Gastroesophageal sphincter (tissue), 4 donors: ENCODE results near the gene MALL. TPM values are rescaled to one million over a fixed set of nuclear protein-coding genes. Genes with fewer than 3 reads are reported as not detected.
A peak's percentile ranks its signal among the peaks of the same experiment; 100 is the strongest.

Experiments
- ATAC-seq: fragments of 150-250 bp; one replicate; pipeline ENCODE4 v1.9.1; 2016; ENCODE audit warnings: mild to moderate bottlenecking, moderate library complexity
- H3K27ac ChIP-seq, 4 donors: fragments of 200-600 bp; sonication (generic) in 3 of 4; 1 replicate in 3 of 4; 2 replicates in 1 of 4; pipeline ENCODE4 v1.5.1; 2016 to 2019
- H3K27me3 ChIP-seq: fragments of 200-600 bp; sonication (generic); one replicate; pipeline ENCODE4 v1.5.1; 2019
- H3K36me3 ChIP-seq, 2 donors: fragments of 200-600 bp; sonication (generic); one replicate each; pipeline ENCODE4 v1.5.1; 2019; ENCODE audit warnings: control low read depth in 1 of 2
- H3K4me1 ChIP-seq, 3 donors: fragments of 200-600 bp; sonication (generic); 1 replicate in 2 of 3; 2 replicates in 1 of 3; pipeline ENCODE4 v1.5.1; 2016 to 2019; ENCODE audit warnings: control low read depth in 2 of 3
- H3K4me3 ChIP-seq, 2 donors: fragments of 200-600 bp; sonication (generic); one replicate each; pipeline ENCODE4 v1.5.1; 2019; ENCODE audit warnings: mild to moderate bottlenecking in 1 of 2, moderate library complexity in 1 of 2
- H3K9me3 ChIP-seq, 3 donors: fragments of 200-600 bp; sonication (generic); one replicate each; pipeline ENCODE4 v1.5.1; 2017 to 2019; ENCODE audit warnings: control low read depth in 2 of 3
- CTCF ChIP-seq, 4 experiments: fragments of 200-600 bp in 2 of 4; fragments of 450-650 bp in 2 of 4; sonication (generic) in 1 of 4; IDR thresholded peaks; one replicate each; pipeline ENCODE4 v1.5.1; 2017 to 2019; ENCODE audit warnings: antibody characterized with exemption in 4 of 4, mild to moderate bottlenecking in 2 of 4, moderate library complexity in 2 of 4
- EP300 ChIP-seq: sonication (generic); formaldehyde crosslinking; IDR thresholded peaks from one replicate; pipeline ENCODE4 v1.6.1; 2017; ENCODE audit warnings: antibody characterized with exemption, mild to moderate bottlenecking
- POLR2A ChIP-seq, 2 donors: fragments of 450-650 bp; IDR thresholded peaks; one replicate each; pipeline ENCODE4 v1.6.1; 2017; ENCODE audit warnings: antibody characterized with exemption in 2 of 2, mild to moderate bottlenecking in 2 of 2, moderate library complexity in 1 of 2
- POLR2AphosphoS5 ChIP-seq: sonication (generic); formaldehyde crosslinking; IDR thresholded peaks from one replicate; pipeline ENCODE4 v1.6.1; 2017; ENCODE audit warnings: antibody characterized with exemption
- WGBS, 2 donors: methylation state at CpG; one replicate each; pipeline ENCODE4 v1.1.5; 2018; ENCODE audit warnings: low coverage in 1 of 2; 5-methylcytosine and 5-hydroxymethylcytosine counted together
- total RNA-seq, 4 donors: library from RNA; depleted of rRNA; stranded (reverse); fragments of >200 nt; gene quantifications; one replicate each; pipeline ENCODE4 v1.1.0, GENCODE V29; 2016

The MALL gene
- total RNA-seq, 4 donors from 2014 or later, result 2.5 to 28.3 (median 14.8) TPM

- no peak for ATAC-seq
- no peaks in the 10 kb centered on the region for H3K4me1 ChIP-seq
- 93 to 100% methylated on average over 1 to 3 of the region's 3 CpGs for WGBS, 2 donors
- H3K9me3 ChIP-seq, result no peaks in the 10 kb centered on the region
- TF ChIP-seq CTCF (IDR thresholded peaks at IDR 0.05) (no peak), POLR2A (IDR thresholded peaks at IDR 0.05) (no peak)
- H3K4me3 ChIP-seq, result no peak overlapping the region
- H3K27ac ChIP-seq, result no peak overlapping the region
- no peaks in the 10 kb centered on the region for H3K36me3 ChIP-seq
- peaks cover 23% of the 10 kb centered on the region for H3K27me3 ChIP-seq
Observed at GRCh38 chr2:110107092-110108079, 8.2 kb downstream of the MALL start.

GRCh38 chr2:110106642-110107041 lies 9.0 kb downstream of the MALL start:
- no peak for ATAC-seq
- Histone ChIP-seq H3K27me3 (peaks cover 23% of the 10 kb centered on the region), H3K36me3 (no peaks in the 10 kb centered on the region), H3K9me3 (no peaks in the 10 kb centered on the region), H3K27ac (no peak overlapping the region), H3K4me3 (no peak overlapping the region), H3K4me1 (peaks cover 0 to 7% (median 5%) of the 10 kb centered on the region in 3 donors)
- TF ChIP-seq EP300, result no peak
- WGBS, 2 donors, result 46 to 100% methylated on average over 1 to 6 of the region's 6 CpGs

DNA sequence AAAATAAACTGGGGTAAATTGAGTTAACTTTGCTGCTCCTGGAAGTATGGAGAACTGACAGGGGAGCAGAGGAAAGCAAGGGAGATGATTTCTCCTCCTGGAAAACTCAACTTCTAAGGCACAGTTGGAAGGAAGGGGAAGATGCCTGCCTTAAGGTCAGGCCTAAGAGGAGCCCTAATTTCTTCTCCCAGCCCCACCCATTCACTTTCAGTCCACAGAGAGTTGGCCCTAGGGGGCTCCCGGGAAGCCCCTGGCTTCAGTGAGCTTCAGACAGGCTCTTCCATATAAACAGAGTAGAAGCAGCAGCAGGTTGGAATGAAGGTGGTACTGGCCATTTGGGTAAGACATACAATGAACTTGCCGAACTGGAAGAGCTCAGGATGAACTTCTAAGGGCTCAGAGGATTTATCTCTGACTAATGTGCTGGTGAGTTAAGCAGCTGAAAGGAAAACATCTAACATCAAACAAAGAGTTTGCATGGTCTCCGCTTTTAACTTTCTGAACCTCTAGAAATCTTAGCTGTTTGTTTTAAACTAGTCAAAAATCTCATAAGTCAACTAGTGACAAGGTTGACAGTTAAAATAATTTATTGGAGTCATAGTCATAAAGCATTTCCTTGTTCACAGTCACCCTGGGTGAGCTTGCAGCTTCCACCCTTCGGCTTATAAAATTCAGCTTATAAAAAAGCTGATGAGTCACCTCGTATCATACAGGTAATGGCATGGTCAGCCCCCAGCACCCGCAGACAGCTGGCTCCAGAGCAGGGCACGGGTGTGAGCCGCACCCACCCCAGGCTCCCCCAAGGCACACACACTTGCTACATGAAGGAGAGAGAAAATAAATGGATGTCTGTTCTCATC lies 9.8 kb downstream of the MALL start:
- Histone ChIP-seq H3K27me3 (peaks cover 23% of the 10 kb centered on the region), H3K4me3 (no peak overlapping the region), H3K36me3 (no peaks in the 10 kb centered on the region), H3K27ac (no peak overlapping the region), H3K4me1 (peaks cover 0 to 15% (median 9%) of the 10 kb centered on the region in 3 donors), H3K9me3 (no peaks in the 10 kb centered on the region)
- no peak for ATAC-seq
- WGBS, 2 donors, result 33 to 41% methylated on average over 6 to 8 of the region's 8 CpGs
- no peak for TF ChIP-seq POLR2AphosphoS5
- TF ChIP-seq EP300, result no peak
- no peak for TF ChIP-seq POLR2A (IDR thresholded peaks at IDR 0.05)
- no peak for TF ChIP-seq CTCF (IDR thresholded peaks at IDR 0.05)

DNA sequence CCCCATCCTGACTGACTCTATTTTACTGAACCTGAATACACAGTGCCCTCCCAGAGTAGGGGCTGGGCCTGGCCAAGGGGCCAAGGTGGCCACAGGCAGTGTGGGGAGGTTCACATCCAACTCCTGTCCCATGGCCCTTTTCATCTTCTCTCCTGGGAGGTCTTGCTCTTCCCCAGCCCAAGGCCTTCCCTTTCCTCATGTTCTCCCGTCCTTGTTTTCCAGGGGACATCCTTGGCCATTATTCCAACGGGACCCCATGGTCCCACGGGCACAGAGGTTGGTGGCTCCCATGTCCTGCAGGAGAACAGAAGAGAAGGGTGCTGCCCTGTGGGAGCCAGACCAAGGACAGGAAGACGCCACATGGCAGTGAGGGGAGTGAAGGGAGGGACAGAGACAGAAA lies 10.4 kb downstream of the MALL start:
- Histone ChIP-seq H3K27ac (no peak overlapping the region), H3K4me1 (peaks cover 0 to 19% (median 11%) of the 10 kb centered on the region in 3 donors), H3K4me3 (no peak overlapping the region), H3K27me3 (peaks cover 23% of the 10 kb centered on the region), H3K36me3 (no peaks in the 10 kb centered on the region), H3K9me3 (no peaks in the 10 kb centered on the region)
- ATAC-seq, result no peak
- no peak for TF ChIP-seq POLR2AphosphoS5
- no peak for TF ChIP-seq CTCF (IDR thresholded peaks at IDR 0.05)
- 100% methylated on average over 1 of the region's 4 CpGs; no CpG with 5 or more reads in 1 of the 2 donors for WGBS, 2 donors

DNA sequence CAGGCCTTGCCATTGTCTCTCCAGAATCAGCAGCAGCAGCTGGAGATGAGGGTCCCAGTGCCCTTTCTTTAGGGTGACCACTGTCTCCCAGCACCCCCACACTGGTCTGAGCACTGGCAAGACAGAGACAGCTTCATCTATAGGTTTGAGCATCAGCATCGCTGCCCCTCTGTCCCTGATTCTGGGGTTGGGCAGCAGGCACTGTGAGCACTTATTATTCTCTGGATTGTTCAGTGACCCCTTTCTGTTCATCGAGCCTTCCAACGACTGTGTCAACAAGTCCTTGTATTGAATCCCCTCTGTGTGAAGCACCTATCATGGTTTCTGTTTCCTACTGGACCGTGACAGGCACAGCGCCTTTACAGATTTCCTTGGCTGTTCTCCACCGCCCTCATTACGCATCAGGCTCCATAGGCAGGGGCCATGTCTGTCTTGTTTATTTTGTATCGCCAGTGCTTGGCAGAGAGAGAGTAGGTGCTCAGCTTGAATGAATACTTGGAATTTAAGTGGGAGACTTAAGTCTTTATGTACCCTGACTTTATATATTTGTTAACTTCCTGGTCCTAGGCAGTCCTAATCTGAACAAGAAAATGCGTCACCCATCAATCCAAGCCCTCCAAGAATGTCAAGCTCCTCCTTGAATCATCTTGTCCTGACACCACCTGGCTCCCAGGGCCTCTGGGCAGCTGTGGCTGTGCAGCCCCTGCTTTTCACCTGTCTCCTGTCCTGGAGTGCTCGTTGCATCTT lies 11.4 kb downstream of the MALL start:
- no peak overlapping the region for H3K4me3 ChIP-seq
- peak overlapping the region in 2 of 4 donors; percentile 6 to 83 for H3K27ac ChIP-seq
- ATAC-seq, result no peak
- TF ChIP-seq POLR2A (IDR thresholded peaks at IDR 0.05) (no peak), CTCF (IDR thresholded peaks at IDR 0.05) (no peak), EP300 (no peak), POLR2AphosphoS5 (no peak)
- H3K27me3 ChIP-seq, result peaks cover 23% of the 10 kb centered on the region
- H3K36me3 ChIP-seq, result no peaks in the 10 kb centered on the region
- WGBS, 2 donors, result 80 to 100% methylated on average over 2 to 8 of the region's 10 CpGs
- H3K4me1 ChIP-seq, result peaks cover 0 to 19% (median 11%) of the 10 kb centered on the region in 3 donors
- no peaks in the 10 kb centered on the region for H3K9me3 ChIP-seq
